IMR-90 (cell line): ENCODE measurements around the gene GYS1. TPM values are rescaled to one million over a fixed set of nuclear protein-coding genes. Genes with fewer than 3 reads are reported as not detected.
A peak's percentile ranks its signal among the peaks of the same experiment; 100 is the strongest.
"Not testable (repeated sequence)": the region's sequence is repeated elsewhere in the genome, so short reads cannot be mapped to it uniquely, and the experiment has no call there.

ENCODE experiments used
- ATAC-seq: fragments of 200-7000 bp; cut with Tn5 transposase; 2 replicates; pipeline ENCODE4 v1.9.1; 2020; ENCODE audit warnings: low read depth, mild to moderate bottlenecking, moderate library complexity
- BruUV-seq: library from RNA; stranded (reverse); fragments of 400-500 nt; replicated peaks from 2 replicates; lab custom pipeline; 2021; lab: Mats Ljungman, UMichigan
- CTCF ChIA-PET: fragments of 300-600 bp; formaldehyde crosslinking; extraction: SDS; loops from one replicate; lab custom pipeline; 2021; ENCODE audit warnings: antibody characterized with exemption; lab: Yijun Ruan, JAX
- POLR2A ChIA-PET: fragments of 300-600 bp; sonication (Branson Sonifier 250); formaldehyde crosslinking; loops from one replicate; lab custom pipeline; 2022; ENCODE audit warnings: antibody characterized with exemption; ENCODE audit not compliant: unreplicated experiment; lab: Charles Lee
- DNase-seq: peaks from one replicate; pipeline ENCODE4 v3.0.0; 2013
- H2AFZ ChIP-seq: replicated peaks from 2 replicates; pipeline ENCODE3; 2013; ENCODE audit warnings: low read length, mild to moderate bottlenecking; ENCODE audit not compliant: poor library complexity
- H2AK5ac ChIP-seq: 2 replicates; pipeline ENCODE4 v1.6.1; 2013; ENCODE audit warnings: low read depth, low read length, inconsistent platforms
- H2AK9ac ChIP-seq: replicated peaks from 2 replicates; pipeline ENCODE3; 2013; ENCODE audit warnings: mild to moderate bottlenecking, low read depth, low read length, moderate library complexity; ENCODE audit not compliant: poor library complexity
- H2BK120ac ChIP-seq: 2 replicates; pipeline ENCODE4 v1.6.1; 2013; ENCODE audit warnings: low read depth, low read length, inconsistent platforms
- H2BK15ac ChIP-seq: 3 replicates; pipeline ENCODE4 v1.6.1; 2013; ENCODE audit warnings: low read depth, low read length, inconsistent platforms
- H2BK20ac ChIP-seq: 2 replicates; pipeline ENCODE4 v1.6.1; 2013; ENCODE audit warnings: low read depth, mild to moderate bottlenecking, inconsistent platforms, low read length, moderate library complexity
- H2BK5ac ChIP-seq: 2 replicates; pipeline ENCODE4 v1.6.1; 2013; ENCODE audit warnings: mild to moderate bottlenecking, low read depth, low read length, inconsistent platforms; ENCODE audit not compliant: poor library complexity, severe bottlenecking
- H3K14ac ChIP-seq: replicated peaks from 2 replicates; pipeline ENCODE4 v1.6.1; 2013; ENCODE audit warnings: low read depth, low read length, inconsistent platforms
- H3K18ac ChIP-seq: 2 replicates; pipeline ENCODE4 v1.6.1; 2013; ENCODE audit warnings: low read depth, low read length, control low read depth
- H3K23ac ChIP-seq: 2 replicates; pipeline ENCODE4 v1.6.1; 2013; ENCODE audit warnings: low read depth, low read length, inconsistent platforms
- H3K27ac ChIP-seq: 2 replicates; pipeline ENCODE4 v1.5.1; 2013; ENCODE audit warnings: mild to moderate bottlenecking, control low read depth, low read length; ENCODE audit not compliant: insufficient read depth
- H3K27me3 ChIP-seq: 2 replicates; pipeline ENCODE4 v1.6.1; 2013; ENCODE audit warnings: low read length; ENCODE audit not compliant: control insufficient read depth, insufficient read depth
- H3K36me3 ChIP-seq: 2 replicates; pipeline ENCODE4 v1.6.1; 2013; ENCODE audit warnings: low read length, mixed read lengths; ENCODE audit not compliant: control insufficient read depth, insufficient read depth
- H3K4ac ChIP-seq: 2 replicates; pipeline ENCODE4 v1.6.1; 2013; ENCODE audit warnings: low read depth, low read length, inconsistent platforms
- H3K4me1 ChIP-seq: 2 replicates; pipeline ENCODE4 v1.6.1; 2013; ENCODE audit warnings: low read length, mixed read lengths; ENCODE audit not compliant: control insufficient read depth, insufficient read depth
- H3K4me2 ChIP-seq: 2 replicates; pipeline ENCODE4 v1.6.1; 2013; ENCODE audit warnings: low read depth, mild to moderate bottlenecking, control low read depth, low read length, moderate library complexity
- H3K4me3 ChIP-seq: 2 replicates; pipeline ENCODE4 v1.5.1; 2013; ENCODE audit warnings: low read depth, mild to moderate bottlenecking, control low read depth, low read length, moderate library complexity; ENCODE audit not compliant: insufficient read depth
- H3K56ac ChIP-seq: 2 replicates; pipeline ENCODE4 v1.6.1; 2013; ENCODE audit warnings: low read length, inconsistent platforms; ENCODE audit not compliant: insufficient read depth; ENCODE audit errors: extremely low read depth
- H3K79me1 ChIP-seq, 2 experiments: 2 replicates each; pipeline ENCODE4 v1.6.1; 2013; ENCODE audit warnings: low read length in 2 of 2, inconsistent platforms in 1 of 2, low read depth in 1 of 2
- H3K9ac ChIP-seq: 2 replicates; pipeline ENCODE4 v1.6.1; 2013; ENCODE audit warnings: low read depth, low read length, control low read depth
- H3K9me1 ChIP-seq: 2 replicates; pipeline ENCODE4 v1.6.1; 2013; ENCODE audit warnings: low read length, inconsistent platforms; ENCODE audit not compliant: insufficient read depth
- H3K9me3 ChIP-seq: 2 replicates; pipeline ENCODE4 v1.6.1; 2013; ENCODE audit warnings: low read length; ENCODE audit not compliant: control insufficient read depth, insufficient read depth
- H4K20me1 ChIP-seq: 2 replicates; pipeline ENCODE4 v1.6.1; 2013; ENCODE audit warnings: low read length, inconsistent platforms; ENCODE audit not compliant: insufficient read depth
- H4K5ac ChIP-seq: 2 replicates; pipeline ENCODE4 v1.6.1; 2013; ENCODE audit warnings: mild to moderate bottlenecking, low read depth, low read length, control low read depth
- H4K8ac ChIP-seq, 2 experiments: 2 replicates each; pipeline ENCODE4 v1.6.1; 2013; ENCODE audit warnings: low read depth in 2 of 2, low read length in 2 of 2, control low read depth in 1 of 2, inconsistent platforms in 1 of 2
- H4K91ac ChIP-seq: 2 replicates; pipeline ENCODE4 v1.6.1; 2013; ENCODE audit warnings: low read depth, low read length, inconsistent platforms; ENCODE audit not compliant: insufficient read depth
- CTCF ChIP-seq: conservative IDR thresholded peaks from 2 replicates; pipeline ENCODE4 v1.5.1; 2012; ENCODE audit warnings: mild to moderate bottlenecking, low read depth, low read length, improper control_type of control experiment
- WGBS, 2 experiments: methylation state at CpG; one replicate each; pipeline versions ENCODE4 v1.1.5 to v1.1.7; 2013; ENCODE audit warnings: missing lambda C conversion rate in 2 of 2; ENCODE audit not compliant: insufficient read length in 1 of 2; ENCODE audit errors: extremely low coverage in 2 of 2; 5-methylcytosine and 5-hydroxymethylcytosine counted together
- dilution Hi-C: fragments of 300-500 bp; cut with HindIII; formaldehyde crosslinking; loops from one replicate; pipeline ENCODE4 v1.14.3; 2018; ENCODE audit warnings: low sequenced_read_pairs; ENCODE audit not compliant: unreplicated experiment
- in situ Hi-C: fragments of 300-500 bp; cut with MboI; formaldehyde crosslinking; loops from 3 replicates; pipeline ENCODE4 v1.14.3; 2019; ENCODE audit warnings: low sequenced_read_pairs, inconsistent platforms, mixed read lengths
- intact Hi-C: fragments of 100-400 bp; cut with micrococcal nuclease; formaldehyde crosslinking; loops from 2 replicates; pipeline ENCODE4 v1.10.0; 2022
- polyA plus RNA-seq, 3 experiments: library from polyadenylated mRNA; depleted of rRNA; stranded (reverse); fragments of >200 nt; gene quantifications; 2 replicates each; pipeline ENCODE4 v1.2.3, GENCODE V29; 2012; ENCODE audit warnings: low replicate concordance in 1 of 3
- total RNA-seq: library from RNA; depleted of rRNA; stranded (reverse); fragments of >200 nt; gene quantifications from 2 replicates; pipeline ENCODE4 v1.2.3, GENCODE V29; 2012

The GYS1 gene
- total and polyA plus RNA-seq, 2 of the 4 experiments (the other 2 are of a cell fraction) = 38.7 to 72.2 TPM

- H3K4me3 ChIP-seq, H3K9ac ChIP-seq, H3K4me2 ChIP-seq, H3K79me1 ChIP-seq, POLR2A ChIA-PET, CTCF ChIA-PET, H2AK9ac ChIP-seq, dilution Hi-C loops, in situ Hi-C loops, H3K27me3 ChIP-seq, H3K14ac ChIP-seq, H3K56ac ChIP-seq, H4K8ac ChIP-seq, intact Hi-C loops, H4K20me1 ChIP-seq, H4K5ac ChIP-seq, H2BK15ac ChIP-seq, H4K91ac ChIP-seq, H3K4me1 ChIP-seq, H2BK120ac ChIP-seq, H3K9me1 ChIP-seq, H3K23ac ChIP-seq, H2AFZ ChIP-seq, DNase-seq, H3K18ac ChIP-seq, H2AK5ac ChIP-seq, BruUV-seq, H2BK5ac ChIP-seq, H3K9me3 ChIP-seq, H3K4ac ChIP-seq, H2BK20ac ChIP-seq, ATAC-seq, H3K36me3 ChIP-seq, H3K27ac ChIP-seq: not testable (repeated sequence)
- 80% methylated on average over 7 of the region's 18 CpGs; no CpG with 5 or more reads in 1 of the 2 experiments for WGBS, 2 experiments
- TF ChIP-seq CTCF = peak; percentile 30
Observed at GRCh38 chr19:49036815-49037214, 43.7 kb upstream of the GYS1 start, which contains the start of gene CGB1. CGB1 (minus strand) TSS chr19:49036895; CDS start chr19:49036711, 184 bp downstream.
